Endometrial microvascular endothelial cells (primary cell): ENCODE results near the gene PWWP2B. TPM values are rescaled to one million over a fixed set of nuclear protein-coding genes. Genes with fewer than 3 reads are reported as not detected.

Source experiments
- in situ Hi-C: cut with HindIII; loops from 2 replicates; pipeline ENCODE4 v1.10.0; 2017; ENCODE audit warnings: low sequenced_read_pairs, low pct_unique_long_range_greater_than_20kb; ENCODE audit errors: inconsistent ontology term
- total RNA-seq: library from RNA; depleted of rRNA; stranded (reverse); fragments of >200 nt; gene quantifications from one replicate; pipeline ENCODE4 v1.2.3, GENCODE V29; 2015; ENCODE audit errors: inconsistent ontology term

Gene PWWP2B
- total RNA-seq, 1 donor from 2014 or later: 4.9 TPM

DNA sequence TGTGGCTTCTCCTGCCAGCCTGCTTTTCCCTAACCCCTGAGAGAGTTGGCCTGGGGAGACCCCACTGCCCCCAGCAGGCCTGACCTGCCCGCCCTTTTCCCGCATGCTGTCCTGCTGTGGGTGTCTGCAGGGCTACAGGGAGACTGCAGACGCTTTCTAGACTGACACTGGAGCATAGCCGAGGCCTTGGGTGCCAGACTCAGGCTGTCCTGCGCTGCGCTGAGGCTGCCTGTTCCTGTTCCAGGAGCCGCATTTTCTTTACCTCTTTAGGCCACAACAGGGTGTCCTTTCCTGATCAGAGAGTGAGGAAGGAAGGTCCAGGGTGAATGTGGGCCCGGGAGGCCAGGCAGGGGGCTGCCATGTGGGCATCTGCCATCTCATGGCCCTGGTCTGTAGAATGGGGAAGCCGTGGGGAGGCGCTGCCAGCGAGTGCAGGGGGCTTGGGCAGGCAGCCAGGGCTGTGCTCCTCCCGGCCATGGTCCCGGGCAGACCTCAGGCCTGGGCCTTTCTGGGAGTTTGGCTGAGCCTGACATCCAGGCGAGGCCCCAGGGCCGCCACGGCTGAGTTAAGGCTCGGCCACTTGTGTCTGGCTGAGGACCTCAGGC lies 3.6 kb downstream of the PWWP2B start:
- in situ Hi-C loops: no loop called here

DNA sequence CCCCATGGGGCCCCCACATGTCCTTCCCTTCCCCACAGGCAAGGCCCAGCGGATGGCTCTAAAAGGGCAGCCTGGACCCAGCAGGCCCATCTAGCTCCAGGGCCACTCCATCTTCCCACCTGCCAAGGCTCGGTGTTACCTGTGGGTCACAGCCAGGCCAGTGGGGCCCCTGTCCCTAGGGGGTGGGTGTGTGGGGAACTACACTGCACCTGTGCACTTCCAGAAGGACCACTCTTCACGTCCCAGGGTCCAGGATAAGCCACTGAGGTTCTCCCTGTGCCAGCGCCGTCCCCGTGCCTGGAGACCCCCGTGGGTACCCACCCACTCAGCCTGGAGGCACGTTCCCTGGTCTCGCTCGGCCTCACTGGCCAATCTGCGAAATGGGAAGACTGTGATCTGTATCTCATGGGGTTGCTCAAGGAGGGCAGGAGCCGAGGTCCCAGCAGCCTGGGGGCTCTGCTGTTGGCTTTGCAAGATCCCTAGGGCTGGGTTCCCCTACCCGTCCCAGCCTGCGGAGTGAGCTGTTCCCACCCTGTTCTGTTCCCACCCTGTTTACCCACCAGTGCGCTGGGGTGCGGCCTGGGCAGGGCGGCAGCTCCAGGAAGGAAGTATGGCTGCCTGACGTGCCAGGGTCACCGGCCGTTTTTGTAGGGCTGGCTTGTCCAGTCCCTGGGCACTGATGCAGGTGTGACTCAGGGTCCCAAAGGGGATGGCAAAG lies 4.6 kb downstream of the PWWP2B start:
- in situ Hi-C loops: no loop called here

- in situ Hi-C loops: no loop called here
Measured at GRCh38 chr10:132402781-132403241, 5.8 kb downstream of the PWWP2B start.

- in situ Hi-C loops: no loop called here
Measured at GRCh38 chr10:132403511-132404168, 6.6 kb downstream of the PWWP2B start.

GRCh38 chr10:132404169-132404880 lies 7.3 kb downstream of the PWWP2B start:
- in situ Hi-C loops: no loop called here

- in situ Hi-C loops: no loop called here
Measured at GRCh38 chr10:132404911-132405462, 8.0 kb downstream of the PWWP2B start.

- in situ Hi-C loops: no loop called here
Measured at GRCh38 chr10:132405463-132405991, 8.5 kb downstream of the PWWP2B start.

- in situ Hi-C loops: no loop called here
Measured at GRCh38 chr10:132406181-132406580, 9.2 kb downstream of the PWWP2B start.

DNA sequence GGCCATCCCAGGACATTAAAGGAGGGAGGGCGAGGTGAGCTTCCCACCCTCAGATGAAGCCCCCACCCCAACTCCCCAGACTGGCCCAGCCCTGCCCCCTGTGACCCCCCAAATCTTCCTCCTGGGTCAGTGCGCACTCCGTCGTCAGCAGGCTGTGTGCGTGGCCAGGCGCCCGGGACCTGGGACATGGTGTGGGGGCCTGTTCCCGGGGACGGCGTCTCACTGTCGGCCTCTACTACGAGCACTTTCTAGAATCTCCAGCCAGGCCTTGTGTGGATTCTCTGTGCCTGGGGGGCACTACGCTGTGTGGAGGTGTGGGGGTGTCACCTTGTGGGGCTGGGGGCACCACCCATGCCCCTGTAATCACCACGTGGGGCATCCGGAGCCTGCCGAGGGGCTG lies 9.8 kb downstream of the PWWP2B start:
- in situ Hi-C loops: no loop called here

GRCh38 chr10:132407243-132407746 lies 10.3 kb downstream of the PWWP2B start:
- in situ Hi-C loops: no loop called here

GRCh38 chr10:132407846-132408278 lies 10.9 kb downstream of the PWWP2B start:
- in situ Hi-C loops: no loop called here

DNA sequence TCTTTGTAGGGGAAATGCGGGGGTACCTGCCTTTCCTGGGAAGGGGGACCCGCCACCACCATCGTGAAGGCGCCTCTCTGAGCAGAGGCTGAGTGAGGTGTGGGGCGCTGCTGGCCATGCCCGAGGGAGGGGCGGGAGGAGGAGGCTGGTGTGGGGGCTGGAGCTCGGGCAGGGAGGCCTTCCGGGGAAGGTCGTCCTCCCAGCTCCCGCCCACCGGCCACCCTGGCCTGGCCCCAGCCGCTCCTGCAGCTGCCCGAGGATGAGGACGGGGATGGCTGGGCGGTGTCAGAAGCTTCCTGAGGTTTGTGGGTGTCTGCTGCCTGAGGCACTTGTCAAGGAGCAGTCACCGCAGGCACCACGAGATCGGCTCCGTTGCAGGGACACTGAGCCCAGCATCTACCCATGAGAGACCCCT lies 11.4 kb downstream of the PWWP2B start:
- in situ Hi-C loops: no loop called here

DNA sequence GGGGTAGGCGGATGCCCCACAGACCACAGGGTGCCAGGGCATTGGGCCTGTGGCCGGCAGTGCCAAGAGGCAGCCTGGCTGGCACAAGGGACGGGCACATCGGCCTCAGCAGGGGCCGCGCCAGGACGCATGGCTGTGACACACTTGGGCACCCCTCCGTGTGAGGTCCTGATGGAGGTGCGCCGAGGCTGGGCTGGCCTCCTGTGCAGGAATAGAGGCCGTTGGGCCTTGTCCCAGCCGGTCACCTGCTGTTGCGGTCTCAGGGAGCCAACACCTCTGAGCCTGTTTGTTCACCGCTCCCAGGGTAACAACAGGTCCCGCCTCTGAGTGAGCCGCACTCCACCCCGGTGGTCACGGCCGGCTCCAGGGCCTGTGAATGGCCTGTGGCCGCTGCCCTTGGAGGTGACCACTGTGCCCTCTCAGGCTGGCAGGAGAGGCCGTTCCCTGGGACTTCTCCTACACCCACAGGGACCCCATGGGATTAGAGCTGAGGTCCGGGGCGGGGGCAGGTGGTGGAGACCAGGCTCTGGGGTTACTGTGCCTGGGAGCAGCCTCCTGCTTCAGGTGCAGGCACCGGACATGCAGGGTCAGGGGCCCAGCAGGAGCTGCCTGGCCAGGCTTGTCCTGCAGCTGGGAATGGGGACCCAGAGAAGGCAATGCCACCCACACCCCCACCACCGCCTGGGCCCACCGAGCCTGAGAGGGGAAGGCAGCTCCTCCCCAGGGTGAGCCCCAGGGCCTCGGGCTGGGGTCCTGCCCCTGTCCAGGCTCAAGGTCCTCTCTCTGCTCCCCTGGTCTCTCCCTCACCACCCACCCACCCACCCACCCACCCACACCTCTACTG lies 12.0 kb downstream of the PWWP2B start:
- in situ Hi-C loops: no loop called here

- in situ Hi-C loops: no loop called here
Measured at GRCh38 chr10:132409667-132410028, 12.6 kb downstream of the PWWP2B start.

DNA sequence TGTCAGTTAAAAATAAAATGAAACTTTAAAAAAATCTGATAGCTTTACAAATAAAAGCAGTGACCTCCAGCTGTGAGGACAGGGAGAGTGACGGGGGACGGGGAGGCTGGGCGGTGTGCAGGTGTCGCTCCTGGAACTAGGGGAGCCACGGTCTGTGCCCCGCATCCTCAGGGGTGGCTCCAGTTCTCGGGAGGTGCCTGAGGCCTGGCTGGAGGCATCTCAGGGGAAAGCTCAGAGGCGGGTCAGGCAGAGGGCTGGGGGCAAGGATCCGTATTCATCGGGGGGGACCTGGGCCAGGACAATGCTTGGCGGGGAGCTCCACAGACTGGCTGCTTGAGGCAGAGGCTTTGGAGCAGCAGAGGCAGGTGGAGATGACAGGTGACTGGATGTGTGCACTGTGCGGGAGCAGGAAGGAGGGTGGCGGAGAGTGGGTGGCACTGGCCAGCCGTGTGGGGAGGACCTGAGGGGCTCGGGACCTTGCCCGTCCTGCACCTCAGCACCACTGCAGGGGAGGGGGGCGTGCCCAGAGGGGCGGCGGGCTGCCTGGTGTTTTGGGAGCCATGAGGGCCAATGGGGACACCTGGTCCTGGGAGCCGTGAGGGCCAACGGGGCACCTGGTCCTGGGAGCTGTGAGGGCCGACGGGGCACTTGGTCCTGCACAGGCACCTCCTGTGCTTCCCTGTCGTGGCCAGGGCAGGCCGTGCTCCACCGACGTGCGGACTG lies 13.2 kb downstream of the PWWP2B start:
- in situ Hi-C loops: no loop called here

GRCh38 chr10:132410779-132411532 lies 14.0 kb downstream of the PWWP2B start:
- in situ Hi-C loops: no loop called here
